ENCODE data around the gene DPP6. TPM values are rescaled to one million over a fixed set of nuclear protein-coding genes. Genes with fewer than 3 reads are reported as not detected.

Gene DPP6
- total RNA-seq, 1 donor from 2014 or later, result 0.48 TPM

DNA sequence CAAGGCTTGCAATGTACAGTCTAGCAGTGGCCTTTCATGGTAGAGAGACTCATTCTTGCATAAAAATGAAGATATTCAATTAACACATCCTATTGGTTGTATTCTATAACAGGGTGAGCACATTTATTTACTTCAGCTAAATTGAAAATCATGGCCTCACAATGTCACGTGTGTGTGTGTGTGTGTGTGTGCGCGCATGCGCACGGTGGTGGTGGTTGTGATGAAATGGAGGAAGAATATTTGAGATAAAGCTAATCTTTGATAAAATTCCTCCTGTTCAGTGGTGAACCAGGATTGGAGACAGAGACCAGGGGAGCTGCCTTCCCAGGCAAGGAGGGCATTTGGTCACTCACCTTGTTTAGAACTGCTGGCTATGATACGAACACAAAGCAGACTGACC lies 199.8 kb downstream of the DPP6 start:
- Histone ChIP-seq H3K36me3 (ENCODE audit: insufficient read depth, low read length) (no peaks in the 10 kb centered on the region), H3K27me3 (ENCODE audit: insufficient read depth, low read length) (no peaks in the 10 kb centered on the region), H3K4me1 (ENCODE audit: insufficient read depth, low read length) (no peaks in the 10 kb centered on the region), H3K9me3 (ENCODE audit: insufficient read depth, low read depth, low read length) (no peaks in the 10 kb centered on the region), H2AFZ (ENCODE audit: low read depth, low read length) (no peak overlapping the region), H3K27ac (ENCODE audit: low read depth, low read length) (no peak overlapping the region), H3K4me2 (ENCODE audit: low read length) (no peak overlapping the region), H3K4me3 (ENCODE audit: insufficient read depth, low read depth, low read length) (no peak overlapping the region), H3K79me2 (ENCODE audit: insufficient read depth, low read length) (no peaks in the 10 kb centered on the region), H4K20me1 (ENCODE audit: insufficient read depth, low read length) (no peaks in the 10 kb centered on the region), H3K9ac (ENCODE audit: low read length) (no peak overlapping the region)
- FAIRE-seq (no peak), DNase-seq (ENCODE audit: low read depth) (no peak)
- Mint-ChIP-seq H3K4me3 (ENCODE audit: unreplicated experiment) (no peak overlapping the region), H3K27ac (ENCODE audit: unreplicated experiment) (no peak overlapping the region), H3K36me3 (ENCODE audit: low read depth, unreplicated experiment) (no peaks in the 10 kb centered on the region), H3K9me3 (ENCODE audit: unreplicated experiment) (no peaks in the 10 kb centered on the region), H3K27me3 (ENCODE audit: low read depth, unreplicated experiment) (peaks cover 4% of the 10 kb centered on the region), H3K4me1 (ENCODE audit: low read depth, unreplicated experiment) (no peaks in the 10 kb centered on the region)
- TF ChIP-seq CTCF (IDR thresholded peaks at IDR 0.05; ENCODE audit: insufficient read depth, low read depth, low read length) (no peak), EZH2 (IDR thresholded peaks at IDR 0.05; ENCODE audit: insufficient read depth, low read length) (no peak)

DNA sequence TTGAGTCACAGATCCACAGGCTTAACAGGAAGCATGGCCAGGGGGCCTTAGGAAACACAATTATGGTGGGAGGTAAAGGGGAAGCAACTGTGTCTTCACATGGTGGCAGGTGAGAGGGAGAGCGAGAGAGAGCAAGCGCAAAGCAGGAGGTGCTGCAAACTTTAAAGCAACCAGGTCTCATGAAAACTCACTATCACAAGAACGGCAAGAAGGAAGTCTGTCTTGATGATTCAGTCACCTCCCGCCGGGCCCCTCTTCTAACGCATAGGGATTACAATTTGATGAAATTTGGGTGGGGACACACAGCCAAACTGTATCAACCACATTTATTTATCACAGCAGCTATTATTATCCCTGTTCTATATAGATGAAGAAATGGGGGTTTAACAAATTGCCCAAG lies 201.6 kb downstream of the DPP6 start:
- Histone ChIP-seq H2AFZ (ENCODE audit: low read depth, low read length) (no peak overlapping the region), H3K27me3 (ENCODE audit: insufficient read depth, low read length) (no peaks in the 10 kb centered on the region), H3K79me2 (ENCODE audit: insufficient read depth, low read length) (no peaks in the 10 kb centered on the region), H3K36me3 (ENCODE audit: insufficient read depth, low read length) (no peaks in the 10 kb centered on the region), H4K20me1 (ENCODE audit: insufficient read depth, low read length) (no peaks in the 10 kb centered on the region), H3K4me2 (ENCODE audit: low read length) (no peak overlapping the region), H3K9ac (ENCODE audit: low read length) (no peak overlapping the region), H3K4me3 (ENCODE audit: insufficient read depth, low read depth, low read length) (no peak overlapping the region), H3K27ac (ENCODE audit: low read depth, low read length) (no peak overlapping the region), H3K4me1 (ENCODE audit: insufficient read depth, low read length) (no peaks in the 10 kb centered on the region), H3K9me3 (ENCODE audit: insufficient read depth, low read depth, low read length) (no peaks in the 10 kb centered on the region)
- Mint-ChIP-seq H3K27me3 (ENCODE audit: low read depth, unreplicated experiment) (peaks cover 4% of the 10 kb centered on the region), H3K4me1 (ENCODE audit: low read depth, unreplicated experiment) (no peaks in the 10 kb centered on the region), H3K27ac (ENCODE audit: unreplicated experiment) (no peak overlapping the region), H3K4me3 (ENCODE audit: unreplicated experiment) (no peak overlapping the region), H3K36me3 (ENCODE audit: low read depth, unreplicated experiment) (no peaks in the 10 kb centered on the region), H3K9me3 (ENCODE audit: unreplicated experiment) (no peaks in the 10 kb centered on the region)
- DNase-seq (ENCODE audit: low read depth), result no peak
- no peak for FAIRE-seq
- no peak for TF ChIP-seq CTCF (IDR thresholded peaks at IDR 0.05; ENCODE audit: insufficient read depth, low read depth, low read length)
- no peak for TF ChIP-seq EZH2 (IDR thresholded peaks at IDR 0.05; ENCODE audit: insufficient read depth, low read length)

GRCh38 chr7:154255324-154255723 lies 203.1 kb downstream of the DPP6 start:
- H3K4me2 ChIP-seq (ENCODE audit: low read length), result no peak overlapping the region
- DNase-seq (ENCODE audit: low read depth) (no peak), FAIRE-seq (no peak)
- no peak overlapping the region for H3K4me3 Mint-ChIP-seq (ENCODE audit: unreplicated experiment)
- H3K36me3 ChIP-seq (ENCODE audit: insufficient read depth, low read length), result no peaks in the 10 kb centered on the region
- H3K27me3 ChIP-seq (ENCODE audit: insufficient read depth, low read length), result no peaks in the 10 kb centered on the region
- H3K4me3 ChIP-seq (ENCODE audit: insufficient read depth, low read depth, low read length), result no peak overlapping the region
- H3K9me3 ChIP-seq (ENCODE audit: insufficient read depth, low read depth, low read length), result no peaks in the 10 kb centered on the region
- H3K9ac ChIP-seq (ENCODE audit: low read length), result no peak overlapping the region
- H3K36me3 Mint-ChIP-seq (ENCODE audit: low read depth, unreplicated experiment), result no peaks in the 10 kb centered on the region
- no peak overlapping the region for H3K27ac ChIP-seq (ENCODE audit: low read depth, low read length)
- H3K27me3 Mint-ChIP-seq (ENCODE audit: low read depth, unreplicated experiment), result peaks cover 6% of the 10 kb centered on the region
- no peaks in the 10 kb centered on the region for H3K9me3 Mint-ChIP-seq (ENCODE audit: unreplicated experiment)
- no peaks in the 10 kb centered on the region for H3K4me1 ChIP-seq (ENCODE audit: insufficient read depth, low read length)
- TF ChIP-seq EZH2 (IDR thresholded peaks at IDR 0.05; ENCODE audit: insufficient read depth, low read length) (no peak), CTCF (IDR thresholded peaks at IDR 0.05; ENCODE audit: insufficient read depth, low read depth, low read length) (no peak)
- H3K79me2 ChIP-seq (ENCODE audit: insufficient read depth, low read length), result no peaks in the 10 kb centered on the region
- no peak overlapping the region for H3K27ac Mint-ChIP-seq (ENCODE audit: unreplicated experiment)
- H4K20me1 ChIP-seq (ENCODE audit: insufficient read depth, low read length), result no peaks in the 10 kb centered on the region
- H3K4me1 Mint-ChIP-seq (ENCODE audit: low read depth, unreplicated experiment), result peaks cover 2% of the 10 kb centered on the region
- no peak overlapping the region for H2AFZ ChIP-seq (ENCODE audit: low read depth, low read length)
